ENCODE measurements around the gene FOSL2.

The FOSL2 gene

GRCh38 chr2:28392297-28393113 is at the start of gene FOSL2:
TSS of gene FOSL2 (plus strand) at chr2:28392858. CDS start at chr2:28393721, 863 bp downstream.
- peak; percentile 84 to 89 for DNase-seq (ENCODE audit: low read depth in 2 of 2)

- no peak for DNase-seq (ENCODE audit: low read depth in 2 of 2)
Measured at GRCh38 chr2:28343184-28343942, 49.3 kb upstream of the FOSL2 start.

- DNase-seq (ENCODE audit: low read depth in 2 of 2), result no peak
Measured at GRCh38 chr2:28343971-28344715, 48.5 kb upstream of the FOSL2 start.

DNA sequence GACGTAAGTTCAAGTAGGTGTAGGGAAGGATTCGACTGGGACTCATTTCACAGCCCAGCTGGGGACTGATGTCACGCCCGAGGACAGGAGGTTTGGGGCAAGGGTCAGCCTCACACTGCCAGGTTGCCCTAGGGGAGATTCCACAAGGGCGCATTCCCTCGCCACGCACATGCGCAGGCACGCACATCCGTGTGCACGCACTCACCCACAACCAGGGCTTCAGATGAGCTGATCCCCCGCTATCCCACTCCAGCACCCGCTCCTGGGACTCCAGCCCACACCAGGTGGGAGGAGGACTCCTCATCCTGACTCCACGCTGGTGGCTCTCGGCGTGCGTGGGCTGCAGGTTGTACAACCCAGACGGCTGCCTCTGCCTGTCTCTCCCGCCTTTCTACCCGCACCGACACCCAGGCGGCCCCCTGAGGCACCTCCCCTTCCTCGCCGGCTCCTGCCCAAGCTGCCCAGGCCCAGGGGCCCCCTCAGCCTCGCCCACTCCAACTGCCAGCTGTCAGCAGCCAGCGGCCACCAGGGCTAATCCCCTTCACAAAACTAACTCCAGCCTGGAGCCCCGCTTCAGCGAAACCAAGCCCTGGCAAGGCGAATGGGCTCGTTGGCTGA is 47.8 kb upstream of the FOSL2 start:
- DNase-seq (ENCODE audit: low read depth in 2 of 2), result no peak

- DNase-seq (ENCODE audit: low read depth in 2 of 2), result no peak
Measured at GRCh38 chr2:28345619-28346018, 47.0 kb upstream of the FOSL2 start.

GRCh38 chr2:28346587-28346986 is 46.1 kb upstream of the FOSL2 start:
- DNase-seq (ENCODE audit: low read depth in 2 of 2), result no peak

DNA sequence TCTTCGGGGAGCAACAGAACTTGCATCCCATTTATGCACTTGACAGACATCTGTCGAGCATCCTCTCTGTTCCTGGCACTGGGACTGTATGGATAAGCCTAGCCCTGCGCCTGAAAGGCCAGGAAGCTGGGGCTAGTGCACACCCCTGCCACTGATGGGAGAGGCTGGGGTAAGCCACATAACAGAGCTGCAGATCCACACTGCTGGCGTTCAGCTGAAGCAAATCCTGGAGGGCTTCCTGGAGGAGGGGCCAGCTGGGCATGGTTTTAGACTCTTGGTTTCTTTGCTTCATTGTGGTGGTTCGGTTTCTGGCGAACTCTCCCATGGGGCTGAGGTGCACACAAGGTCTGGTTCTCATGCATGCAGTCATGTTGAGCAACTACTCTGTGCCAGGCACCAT is 45.5 kb upstream of the FOSL2 start:
- DNase-seq (ENCODE audit: low read depth in 2 of 2), result no peak

- DNase-seq (ENCODE audit: low read depth in 2 of 2), result no peak
Measured at GRCh38 chr2:28347596-28347995, 45.1 kb upstream of the FOSL2 start.

DNA sequence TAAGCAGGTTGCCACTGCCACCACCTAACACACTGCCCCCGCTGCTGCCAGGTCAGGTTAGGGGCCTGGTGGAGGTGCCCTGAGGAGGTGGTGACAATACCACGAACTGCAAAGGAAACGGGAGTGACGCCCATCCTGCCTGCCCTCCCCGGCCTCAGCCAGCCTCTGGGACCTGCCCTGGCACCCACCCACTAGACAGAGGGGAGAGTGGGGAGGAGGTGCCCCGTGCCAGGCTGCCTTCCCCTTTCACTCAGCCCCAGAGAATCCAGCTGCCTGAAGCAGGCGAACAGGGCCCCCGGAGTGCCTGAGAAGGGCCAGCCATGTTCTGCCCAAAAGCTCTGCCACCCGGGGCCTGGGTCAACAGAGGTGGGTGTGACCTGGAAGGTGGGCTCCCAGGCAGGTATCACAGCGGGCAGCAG is 44.5 kb upstream of the FOSL2 start:
- no peak for DNase-seq (ENCODE audit: low read depth in 2 of 2)

DNA sequence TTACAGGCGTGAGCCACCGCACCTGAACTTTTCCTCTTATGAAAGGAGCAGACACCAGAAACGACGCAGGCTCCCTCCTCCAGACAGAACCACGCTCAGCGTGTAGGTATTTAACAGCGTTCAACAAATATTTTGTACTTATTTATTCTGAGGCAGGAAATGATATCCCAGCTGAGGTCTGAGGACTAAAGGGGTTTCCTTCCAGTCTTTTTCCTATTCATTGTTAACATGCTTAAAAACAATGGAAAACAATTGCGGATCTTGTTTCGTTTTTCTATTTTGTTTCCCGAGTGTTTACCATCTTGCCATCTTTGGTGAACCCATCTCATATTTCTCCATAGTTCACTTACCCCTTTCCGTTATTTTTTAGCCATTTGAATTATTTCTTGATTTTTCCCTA is 43.7 kb upstream of the FOSL2 start:
- no peak for DNase-seq (ENCODE audit: low read depth in 2 of 2)

GRCh38 chr2:28349546-28350165 is 43.0 kb upstream of the FOSL2 start:
- no peak for DNase-seq (ENCODE audit: low read depth in 2 of 2)

GRCh38 chr2:28350196-28350595 is 42.5 kb upstream of the FOSL2 start:
- DNase-seq (ENCODE audit: low read depth in 2 of 2), result no peak

DNA sequence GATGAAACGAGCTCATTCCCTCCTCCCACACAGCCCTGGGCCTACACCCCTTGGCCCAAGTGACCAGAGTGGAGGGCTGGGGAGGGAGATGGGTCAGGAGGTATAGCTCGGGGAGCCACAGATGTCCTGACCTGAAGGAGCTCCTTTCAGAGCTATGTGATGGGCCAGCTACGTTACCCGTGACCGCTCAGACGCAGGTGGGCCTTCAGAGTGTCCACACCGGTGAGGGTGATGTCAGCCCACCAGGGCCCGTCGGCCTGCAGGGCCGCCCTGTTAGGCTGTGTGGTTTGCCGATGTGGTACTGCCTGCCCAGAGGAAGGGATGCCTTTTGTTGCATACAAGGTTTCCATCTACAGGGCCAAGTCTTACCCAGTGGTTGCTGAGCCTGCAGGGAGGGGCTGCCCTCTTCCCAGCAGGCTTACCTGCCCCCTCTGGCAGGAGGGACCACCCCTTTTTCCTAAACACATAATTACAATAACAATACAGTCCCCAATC is 41.8 kb upstream of the FOSL2 start:
- DNase-seq (ENCODE audit: low read depth in 2 of 2), result no peak

- no peak for DNase-seq (ENCODE audit: low read depth in 2 of 2)
Measured at GRCh38 chr2:28351621-28352020, 41.0 kb upstream of the FOSL2 start.

DNA sequence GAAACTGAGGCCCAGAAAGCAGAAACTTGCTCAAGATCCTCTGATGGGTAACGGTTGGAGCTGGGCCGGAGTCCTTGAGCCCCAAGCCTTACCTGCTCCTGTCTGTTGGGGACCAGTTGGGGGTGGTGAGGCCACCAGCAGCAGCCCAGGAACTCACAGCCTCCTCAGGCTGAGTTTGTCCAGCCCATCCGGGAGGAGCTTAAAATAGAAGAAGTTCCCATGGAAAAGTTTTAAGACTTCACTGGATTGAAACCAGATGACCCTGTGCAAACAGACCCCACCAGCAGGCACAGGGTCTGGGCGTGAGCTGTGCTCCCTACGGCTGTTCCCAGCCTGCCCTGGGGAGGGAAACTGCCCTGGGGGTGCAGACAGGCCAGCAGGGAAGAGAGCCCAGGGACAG is 40.6 kb upstream of the FOSL2 start:
- no peak for DNase-seq (ENCODE audit: low read depth in 2 of 2)

DNA sequence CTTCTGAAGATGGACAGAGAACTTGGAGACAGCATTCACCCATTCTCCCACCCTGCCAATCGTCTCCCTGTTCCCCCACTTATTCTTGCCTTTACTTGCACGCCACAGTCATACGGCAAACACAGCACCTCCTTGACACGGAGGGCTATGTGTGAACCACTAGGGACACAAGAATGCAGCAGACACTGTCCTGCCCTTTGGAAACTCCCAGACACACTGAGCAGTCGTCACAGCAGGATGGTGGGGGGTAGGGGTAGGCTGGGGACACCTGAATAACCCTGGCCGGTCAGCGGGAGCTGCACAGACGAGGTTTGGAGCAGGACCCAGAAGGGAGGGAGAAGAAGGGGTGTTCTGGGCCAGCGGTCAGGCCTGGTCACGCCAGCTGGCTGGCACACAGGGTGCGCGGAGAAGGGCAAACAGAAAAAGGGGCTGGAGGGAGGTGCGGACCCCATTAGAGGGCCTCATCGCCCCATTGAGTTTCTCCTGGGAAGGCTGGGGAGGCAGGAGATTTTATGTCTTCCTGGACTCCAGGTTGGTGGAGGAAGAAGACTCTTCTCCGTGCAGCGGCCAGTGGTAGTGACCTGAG is 40.0 kb upstream of the FOSL2 start:
- DNase-seq (ENCODE audit: low read depth in 2 of 2), result no peak

DNA sequence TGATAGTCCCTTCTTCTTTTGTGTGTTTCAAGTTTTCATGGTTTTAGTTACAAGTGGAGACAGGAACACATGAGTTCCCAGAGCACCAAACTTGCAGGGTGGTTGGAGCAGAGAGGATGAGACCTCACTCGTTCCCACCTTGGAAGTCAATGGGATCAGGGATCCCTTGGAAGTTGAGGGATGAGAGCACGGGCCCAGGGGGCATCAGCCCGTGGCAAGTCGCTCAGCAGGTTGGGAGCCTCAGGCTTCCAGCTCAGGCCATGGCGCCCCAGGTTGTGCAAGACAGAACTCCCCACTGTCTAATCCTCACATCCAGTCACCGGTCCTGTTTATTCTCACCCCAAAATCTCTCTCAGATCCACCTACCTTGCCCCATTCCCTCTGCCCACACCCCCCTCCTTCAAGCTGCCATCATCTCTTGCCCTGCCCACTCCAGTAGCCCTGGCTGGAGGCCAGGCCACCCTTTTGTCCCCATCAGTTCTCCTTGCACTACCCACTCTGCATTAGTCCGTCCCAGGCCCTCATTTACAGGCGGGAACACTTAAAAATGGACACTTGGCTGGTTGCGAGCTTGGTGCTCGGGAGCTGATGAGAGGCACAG is 37.6 kb upstream of the FOSL2 start:
- DNase-seq (ENCODE audit: low read depth in 2 of 2), result no peak

- no peak for DNase-seq (ENCODE audit: low read depth in 2 of 2)
Measured at GRCh38 chr2:28355521-28356094, 37.0 kb upstream of the FOSL2 start.

DNA sequence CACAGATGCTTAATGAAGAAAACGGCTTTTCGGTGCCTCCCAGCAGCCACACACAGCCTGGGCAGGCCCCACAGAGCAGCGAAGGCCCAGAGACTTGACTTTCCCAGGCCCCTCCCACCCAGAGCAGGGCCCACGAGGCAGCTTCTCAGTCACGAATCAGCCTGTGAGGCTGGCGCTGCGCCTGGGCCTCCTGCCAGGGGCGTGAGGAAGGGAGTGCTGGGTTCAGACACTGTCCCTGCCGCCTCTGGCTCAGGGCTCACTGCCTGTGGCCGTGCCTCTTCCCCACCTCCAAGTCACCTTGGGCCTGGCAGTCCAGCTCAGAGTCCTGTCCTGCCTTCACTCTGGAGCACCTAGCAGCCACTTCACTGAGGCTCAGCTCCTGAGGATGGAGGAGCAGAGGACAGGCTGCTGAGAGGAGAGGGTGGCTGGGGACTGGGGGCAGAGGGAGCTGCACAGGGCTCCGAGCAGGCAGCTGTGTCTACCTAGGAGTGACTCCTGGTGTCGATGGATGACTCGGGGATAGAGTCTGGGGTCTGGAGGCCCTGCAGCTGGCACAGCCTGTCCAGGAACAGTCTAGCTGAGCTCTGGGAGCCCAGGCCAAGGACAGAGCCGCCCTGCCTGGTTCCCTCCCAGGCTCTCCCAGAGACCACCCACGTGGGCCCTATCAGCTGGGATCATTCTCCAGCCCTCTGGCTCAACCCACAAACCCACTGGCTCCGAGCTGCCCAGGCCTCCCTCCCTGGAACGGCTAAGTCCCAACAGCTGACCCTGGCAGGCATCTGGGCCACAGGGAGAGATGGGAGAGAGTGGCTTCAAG is 36.4 kb upstream of the FOSL2 start:
- DNase-seq (ENCODE audit: low read depth in 2 of 2), result no peak

All from stimulated activated CD4-positive, alpha-beta T cell treated with anti-CD3 and anti-CD28 coated beads, Interleukin-12 subunit alpha, Interleukin-12 subunit beta, amount 100 ng/mL, for 24 hours (primary cell).